GM12865 (cell line): ENCODE results near the gene COMMD8.
A peak's percentile ranks its signal among the peaks of the same experiment; 100 is the strongest.

Experiments used
- DNase-seq: peaks from one replicate; pipeline ENCODE4 v3.0.0; 2010; ENCODE audit warnings: low read depth
- H3K4me3 ChIP-seq: 2 replicates; pipeline ENCODE4 v1.5.1; 2011; ENCODE audit warnings: mild to moderate bottlenecking, low read depth, low read length, control low read depth
- TF ChIP-seq, protein P1 (sequence below): IDR thresholded peaks from 2 replicates; pipeline ENCODE4 v1.5.1; 2011; ENCODE audit warnings: low read length, control low read depth, low read depth, inconsistent platforms; ENCODE audit not compliant: insufficient read depth; ENCODE audit errors: missing control alignments

Gene COMMD8

DNA sequence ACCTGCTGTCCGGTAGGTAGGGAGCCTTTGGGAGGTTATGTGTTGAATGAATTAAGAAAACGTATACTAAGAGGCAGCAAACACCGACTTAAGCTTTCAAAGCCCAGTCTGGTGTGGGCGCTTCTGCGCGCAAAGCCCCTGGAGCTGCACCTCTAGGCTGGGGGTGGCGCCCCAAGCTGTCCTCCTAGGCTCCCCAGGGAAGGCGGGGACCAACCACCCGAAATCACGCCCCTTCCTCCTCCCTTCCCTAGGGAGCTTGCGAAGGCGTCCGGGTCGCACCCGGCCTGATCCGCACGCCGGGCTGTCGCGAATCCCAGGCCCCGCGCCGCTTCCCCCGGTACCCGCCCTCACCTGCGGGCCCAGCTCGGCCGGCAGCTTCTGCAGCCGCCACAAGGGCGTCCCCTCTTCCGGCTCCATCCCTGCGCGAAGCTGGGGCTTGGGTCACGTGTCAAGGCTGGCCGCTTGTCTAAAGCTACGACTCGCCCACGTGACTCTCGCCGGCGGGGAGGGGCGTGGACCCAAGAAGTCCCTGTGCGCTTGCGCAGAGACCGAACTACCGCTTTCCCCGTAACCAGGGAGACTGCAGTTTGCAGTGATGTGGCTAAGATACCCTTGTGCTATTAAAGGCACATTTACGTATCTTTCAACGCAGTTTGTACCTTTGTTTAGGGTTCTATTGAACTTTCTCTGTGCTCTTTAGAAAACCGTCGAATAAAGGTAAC lies at the start of gene COMMD8:
Gene COMMD8, minus strand, starts transcription at position 468 of the 722 bp plus-strand sequence. Its CDS starts 51 bp downstream, at position 417.
- peak; percentile 98 for DNase-seq
- TF ChIP-seq, protein P1, sequence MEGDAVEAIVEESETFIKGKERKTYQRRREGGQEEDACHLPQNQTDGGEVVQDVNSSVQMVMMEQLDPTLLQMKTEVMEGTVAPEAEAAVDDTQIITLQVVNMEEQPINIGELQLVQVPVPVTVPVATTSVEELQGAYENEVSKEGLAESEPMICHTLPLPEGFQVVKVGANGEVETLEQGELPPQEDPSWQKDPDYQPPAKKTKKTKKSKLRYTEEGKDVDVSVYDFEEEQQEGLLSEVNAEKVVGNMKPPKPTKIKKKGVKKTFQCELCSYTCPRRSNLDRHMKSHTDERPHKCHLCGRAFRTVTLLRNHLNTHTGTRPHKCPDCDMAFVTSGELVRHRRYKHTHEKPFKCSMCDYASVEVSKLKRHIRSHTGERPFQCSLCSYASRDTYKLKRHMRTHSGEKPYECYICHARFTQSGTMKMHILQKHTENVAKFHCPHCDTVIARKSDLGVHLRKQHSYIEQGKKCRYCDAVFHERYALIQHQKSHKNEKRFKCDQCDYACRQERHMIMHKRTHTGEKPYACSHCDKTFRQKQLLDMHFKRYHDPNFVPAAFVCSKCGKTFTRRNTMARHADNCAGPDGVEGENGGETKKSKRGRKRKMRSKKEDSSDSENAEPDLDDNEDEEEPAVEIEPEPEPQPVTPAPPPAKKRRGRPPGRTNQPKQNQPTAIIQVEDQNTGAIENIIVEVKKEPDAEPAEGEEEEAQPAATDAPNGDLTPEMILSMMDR = no peak
- H3K4me3 ChIP-seq = peak within 1 kb of the TSS; percentile 64

DNA sequence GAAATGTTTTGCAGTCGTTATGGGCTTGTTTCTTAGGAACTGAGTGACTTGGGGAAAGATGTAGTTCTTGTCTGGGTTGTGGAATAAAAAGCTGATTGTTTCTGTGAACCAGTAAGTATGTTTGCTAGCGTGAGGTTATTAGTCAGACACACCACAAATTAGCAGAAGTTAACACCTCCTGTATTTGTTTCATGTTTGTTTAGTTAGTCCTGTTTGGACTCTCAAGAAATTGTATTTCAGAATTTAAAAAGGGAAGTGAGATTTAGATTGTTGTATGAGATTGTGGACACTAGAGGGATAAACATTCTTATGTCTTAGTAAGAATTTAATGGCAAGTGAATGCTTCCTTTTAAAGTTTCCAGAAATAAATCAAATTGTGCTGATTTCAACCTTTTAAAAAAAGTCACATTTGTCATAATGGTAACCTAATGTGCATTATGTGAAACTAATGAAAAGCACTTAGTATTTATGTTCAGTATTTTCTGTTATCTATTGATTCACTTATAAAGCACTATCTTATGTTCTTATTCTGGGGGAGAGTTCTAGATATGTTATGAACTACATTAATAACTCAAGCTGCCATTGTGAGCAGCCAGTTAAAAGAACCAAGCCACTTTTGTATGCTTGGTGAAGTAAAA lies 47.1 kb upstream of the COMMD8 start:
- H3K4me3 ChIP-seq = no peak overlapping the region
- peak; percentile 82 for DNase-seq
- TF ChIP-seq, protein P1 = no peak

DNA sequence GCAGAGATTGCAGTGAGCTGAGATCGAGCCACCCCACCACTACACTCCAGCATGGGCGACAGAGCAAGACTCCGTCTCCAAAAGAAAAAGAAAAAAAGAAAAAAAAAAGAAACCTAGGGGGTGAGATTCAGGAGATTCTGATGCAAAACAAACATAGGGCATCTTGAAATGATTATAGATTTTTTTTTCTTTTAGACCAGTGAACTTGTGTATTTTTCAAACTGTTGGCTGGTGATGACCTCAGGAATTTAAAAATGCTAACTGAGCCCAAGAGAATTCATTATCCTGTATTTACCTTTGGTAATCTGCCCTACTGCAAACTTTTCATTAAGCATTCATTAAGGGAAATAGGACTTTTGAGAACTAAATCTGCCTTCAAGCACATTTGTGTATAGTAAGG lies 42.2 kb upstream of the COMMD8 start:
- no peak for DNase-seq
- TF ChIP-seq, protein P1 = no peak
- H3K4me3 ChIP-seq = no peak overlapping the region

DNA sequence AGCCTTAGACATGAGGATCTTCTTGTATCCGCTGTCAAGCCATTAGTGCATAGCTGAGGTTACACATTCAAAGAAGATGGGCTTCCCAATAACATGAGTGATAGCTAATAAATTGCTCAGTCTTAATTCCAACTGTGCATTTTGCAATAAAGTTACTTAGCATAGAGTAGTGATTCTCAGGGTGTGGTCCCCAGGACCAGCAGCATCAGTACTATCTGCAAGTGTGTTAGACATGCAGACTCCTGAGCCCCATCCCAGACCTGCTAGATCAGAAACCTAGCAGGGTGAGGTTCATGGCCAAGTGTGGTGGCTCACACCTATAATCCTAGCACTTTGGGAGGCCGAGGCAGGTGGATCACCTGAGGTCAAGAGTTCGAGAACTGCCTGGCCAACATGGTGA lies 41.6 kb upstream of the COMMD8 start:
- H3K4me3 ChIP-seq = no peak overlapping the region
- TF ChIP-seq, protein P1 = no peak
- no peak for DNase-seq

DNA sequence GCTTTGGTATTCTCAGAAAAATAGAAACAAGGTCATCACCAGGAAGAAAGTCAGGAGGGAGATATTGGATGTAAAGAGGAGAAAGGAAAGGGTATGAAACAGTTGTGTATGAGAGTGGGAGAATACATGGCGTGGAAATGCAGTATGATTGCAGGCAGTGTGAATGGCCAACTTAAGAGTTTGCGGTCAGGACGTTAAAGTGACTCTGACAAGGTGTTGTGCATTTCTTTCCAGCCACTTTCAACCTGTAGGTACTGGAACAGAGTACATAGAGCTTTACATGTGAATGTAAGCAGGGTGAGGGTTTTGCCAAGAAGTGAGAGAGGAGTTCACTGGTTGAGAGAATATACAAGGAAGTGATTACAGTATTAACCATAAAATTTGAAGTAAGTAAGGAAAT lies 37.3 kb upstream of the COMMD8 start:
- H3K4me3 ChIP-seq = no peak overlapping the region
- TF ChIP-seq, protein P1 = no peak
- no peak for DNase-seq

DNA sequence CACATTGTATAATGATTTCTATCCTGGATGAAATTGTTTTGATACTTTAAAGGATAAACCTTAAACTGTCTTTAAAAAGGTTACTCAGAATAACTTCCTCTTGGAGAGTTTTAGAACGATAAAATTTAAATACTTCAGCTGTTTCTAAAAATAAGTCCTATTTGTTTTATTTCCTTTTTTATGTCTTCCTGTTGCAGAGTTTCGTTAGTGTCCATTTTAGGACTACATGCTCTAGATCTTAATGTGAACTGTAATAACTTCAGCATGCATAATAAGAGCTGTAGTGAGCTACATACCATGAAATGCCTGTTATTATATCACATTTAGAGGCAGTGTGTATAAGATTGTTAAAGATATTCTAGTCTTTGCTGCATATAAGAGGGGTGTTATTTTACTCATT lies 36.2 kb upstream of the COMMD8 start:
- H3K4me3 ChIP-seq = no peak overlapping the region; the same call in 1 of the 2 replicates
- TF ChIP-seq, protein P1 = no peak
- DNase-seq = no peak
